ENCODE results near the gene ING1.

ING1 gene

GRCh38 chr13:110759710-110760109 lies 46.2 kb downstream of the ING1 start:
- Histone ChIP-seq H3K27me3 (ENCODE audit: low read depth, low read length) (no peaks in the 10 kb centered on the region), H4K20me1 (ENCODE audit: insufficient read depth, low read length) (no peaks in the 10 kb centered on the region), H3K4me3 (ENCODE audit: low read length) (no peak overlapping the region), H3K4me1 (ENCODE audit: low read length) (no peaks in the 10 kb centered on the region), H2AFZ (ENCODE audit: low read depth, low read length) (no peak overlapping the region), H3K9me3 (ENCODE audit: insufficient read depth, low read length) (no peaks in the 10 kb centered on the region), H3K79me2 (ENCODE audit: low read length) (no peaks in the 10 kb centered on the region), H3K27ac (ENCODE audit: low read length) (no peak overlapping the region), H3K9ac (ENCODE audit: low read length) (no peak overlapping the region), H3K36me3 (replicated peaks; ENCODE audit: low read depth, low read length) (no peaks in the 10 kb centered on the region), H3K4me2 (ENCODE audit: low read length) (no peak overlapping the region)
- TF ChIP-seq CTCF (IDR thresholded peaks at IDR 0.05; ENCODE audit: low read depth, low read length) = no peak
- no peak for TF ChIP-seq EZH2phosphoT487 (IDR thresholded peaks at IDR 0.05; ENCODE audit: low read depth)

- no peak overlapping the region for H3K9ac ChIP-seq (ENCODE audit: low read length)
- H3K27me3 ChIP-seq (ENCODE audit: low read depth, low read length) = no peaks in the 10 kb centered on the region
- TF ChIP-seq CTCF (IDR thresholded peaks at IDR 0.05; ENCODE audit: low read depth, low read length) = no peak
- no peak for TF ChIP-seq EZH2phosphoT487 (IDR thresholded peaks at IDR 0.05; ENCODE audit: low read depth)
- H3K36me3 ChIP-seq (replicated peaks; ENCODE audit: low read depth, low read length) = no peaks in the 10 kb centered on the region
- no peak overlapping the region for H3K27ac ChIP-seq (ENCODE audit: low read length)
- H2AFZ ChIP-seq (ENCODE audit: low read depth, low read length) = no peak overlapping the region
- H3K9me3 ChIP-seq (ENCODE audit: insufficient read depth, low read length) = no peaks in the 10 kb centered on the region
- H3K4me2 ChIP-seq (ENCODE audit: low read length) = no peak overlapping the region
- no peaks in the 10 kb centered on the region for H4K20me1 ChIP-seq (ENCODE audit: insufficient read depth, low read length)
- no peak overlapping the region for H3K4me3 ChIP-seq (ENCODE audit: low read length)
- H3K4me1 ChIP-seq (ENCODE audit: low read length) = no peaks in the 10 kb centered on the region
- H3K79me2 ChIP-seq (ENCODE audit: low read length) = no peaks in the 10 kb centered on the region
These were observed 47.1 kb downstream of the ING1 start for GRCh38 chr13:110760611-110761010.

GRCh38 chr13:110766671-110767430 lies 53.4 kb downstream of the ING1 start:
- H3K4me2 ChIP-seq (ENCODE audit: low read length) = no peak overlapping the region
- no peaks in the 10 kb centered on the region for H3K9me3 ChIP-seq (ENCODE audit: insufficient read depth, low read length)
- 0 out of 2 replicates have a peak, but pooled peaks cover 3% of the 10 kb centered on the region for H3K4me1 ChIP-seq (ENCODE audit: low read length)
- no peaks in the 10 kb centered on the region for H3K79me2 ChIP-seq (ENCODE audit: low read length)
- no peak for TF ChIP-seq CTCF (IDR thresholded peaks at IDR 0.05; ENCODE audit: low read depth, low read length)
- no peak for TF ChIP-seq EZH2phosphoT487 (IDR thresholded peaks at IDR 0.05; ENCODE audit: low read depth)
- H3K36me3 ChIP-seq (replicated peaks; ENCODE audit: low read depth, low read length) = no peaks in the 10 kb centered on the region
- no peak overlapping the region for H3K9ac ChIP-seq (ENCODE audit: low read length)
- no peaks in the 10 kb centered on the region for H4K20me1 ChIP-seq (ENCODE audit: insufficient read depth, low read length)
- peaks cover under 1% of the 10 kb centered on the region; the same call in 1 of the 2 replicates for H3K27me3 ChIP-seq (ENCODE audit: low read depth, low read length)
- no peak overlapping the region for H2AFZ ChIP-seq (ENCODE audit: low read depth, low read length)
- no peak overlapping the region for H3K27ac ChIP-seq (ENCODE audit: low read length)
- no peak overlapping the region for H3K4me3 ChIP-seq (ENCODE audit: low read length)

- Histone ChIP-seq H3K4me2 (ENCODE audit: low read length) (no peak overlapping the region), H3K79me2 (ENCODE audit: low read length) (no peaks in the 10 kb centered on the region), H3K9ac (ENCODE audit: low read length) (no peak overlapping the region), H3K4me3 (ENCODE audit: low read length) (no peak overlapping the region), H3K9me3 (ENCODE audit: insufficient read depth, low read length) (no peaks in the 10 kb centered on the region), H3K4me1 (ENCODE audit: low read length) (0 out of 2 replicates have a peak, but pooled peaks cover 3% of the 10 kb centered on the region), H3K27ac (ENCODE audit: low read length) (no peak overlapping the region), H3K27me3 (ENCODE audit: low read depth, low read length) (peaks cover 3% of the 10 kb centered on the region; the same call in 1 of the 2 replicates), H4K20me1 (ENCODE audit: insufficient read depth, low read length) (no peaks in the 10 kb centered on the region), H2AFZ (ENCODE audit: low read depth, low read length) (no peak overlapping the region), H3K36me3 (replicated peaks; ENCODE audit: low read depth, low read length) (no peaks in the 10 kb centered on the region)
- TF ChIP-seq EZH2phosphoT487 (IDR thresholded peaks at IDR 0.05; ENCODE audit: low read depth) = no peak
- no peak for TF ChIP-seq CTCF (IDR thresholded peaks at IDR 0.05; ENCODE audit: low read depth, low read length)
These were observed 54.0 kb downstream of the ING1 start for GRCh38 chr13:110767476-110767875.

Measured in OCI-LY3 (cell line).